ENCODE results near the gene CYFIP1. TPM values are rescaled to one million over a fixed set of nuclear protein-coding genes. Genes with fewer than 3 reads are reported as not detected.
A peak's percentile ranks its signal among the peaks of the same experiment; 100 is the strongest.

Gene CYFIP1
- total and polyA plus RNA-seq, 9 of the 15 experiments (the other 6 are each of a cell fraction or from before 2014, with no cell fraction given): 3.8 to 59.8 (median 28.3) TPM

DNA sequence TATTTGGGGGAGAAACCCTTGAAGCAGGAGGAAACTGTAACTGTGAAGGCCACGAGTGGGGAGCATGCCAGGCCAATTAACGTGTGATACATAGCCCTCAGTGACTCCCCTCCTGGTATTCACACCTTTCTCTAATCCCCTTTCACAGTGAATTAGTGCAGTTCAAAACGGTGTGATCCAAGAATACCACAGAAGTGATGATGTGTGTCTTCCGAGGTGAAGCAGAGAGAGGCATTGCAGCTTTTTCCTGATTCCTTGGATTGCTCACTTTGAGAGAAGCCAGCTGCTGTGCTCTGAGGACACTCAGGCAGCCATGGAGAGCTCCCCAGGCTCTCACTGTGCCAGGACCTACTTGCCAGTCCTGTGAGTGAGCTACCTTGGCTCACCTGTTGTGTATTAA lies 124.4 kb downstream of the CYFIP1 start:
- no peak overlapping the region for H3K4me3 ChIP-seq
- peaks cover 14% of the 10 kb centered on the region for H3K79me2 ChIP-seq (ENCODE audit: control insufficient read depth, insufficient read depth, low read length)
- in situ Hi-C loops (cut with MboI) (no loop called here), intact Hi-C loops (cut with micrococcal nuclease) (no loop called here)
- no peak overlapping the region for H3K4me2 ChIP-seq (ENCODE audit: insufficient read depth, low read length)
- FAIRE-seq (no peak), DNase-seq (ENCODE audit: extremely low read depth in 1 of 4, low spot score in 3 of 4) (no peak), ATAC-seq (peak; percentile 29; the same call in 1 of the 3 replicates)
- no peak for TF ChIP-seq SMARCC2 (IDR thresholded peaks at IDR 0.05; ENCODE audit: low read depth)
- TF ChIP-seq HEY1 (CRISPR knock-in tag; IDR thresholded peaks at IDR 0.05; ENCODE audit: borderline replicate concordance): no peak
- no peak for TF ChIP-seq POLR2AphosphoS2 (IDR thresholded peaks at IDR 0.05; ENCODE audit: low read length)
- TF ChIP-seq, protein P1, sequence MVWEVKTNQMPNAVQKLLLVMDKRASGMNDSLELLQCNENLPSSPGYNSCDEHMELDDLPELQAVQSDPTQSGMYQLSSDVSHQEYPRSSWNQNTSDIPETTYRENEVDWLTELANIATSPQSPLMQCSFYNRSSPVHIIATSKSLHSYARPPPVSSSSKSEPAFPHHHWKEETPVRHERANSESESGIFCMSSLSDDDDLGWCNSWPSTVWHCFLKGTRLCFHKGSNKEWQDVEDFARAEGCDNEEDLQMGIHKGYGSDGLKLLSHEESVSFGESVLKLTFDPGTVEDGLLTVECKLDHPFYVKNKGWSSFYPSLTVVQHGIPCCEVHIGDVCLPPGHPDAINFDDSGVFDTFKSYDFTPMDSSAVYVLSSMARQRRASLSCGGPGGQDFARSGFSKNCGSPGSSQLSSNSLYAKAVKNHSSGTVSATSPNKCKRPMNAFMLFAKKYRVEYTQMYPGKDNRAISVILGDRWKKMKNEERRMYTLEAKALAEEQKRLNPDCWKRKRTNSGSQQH (CRISPR knock-in tag; IDR thresholded peaks at IDR 0.05): no peak
- TF ChIP-seq ZNF583 (CRISPR knock-in tag; IDR thresholded peaks at IDR 0.05): no peak
- TF ChIP-seq NCOA2 (IDR thresholded peaks at IDR 0.05; ENCODE audit: partially characterized antibody in 2 of 2): no peak
- no peak for TF ChIP-seq RCOR1 (IDR thresholded peaks at IDR 0.05; ENCODE audit: borderline replicate concordance in 1 of 2, low read depth in 2 of 2, low read length in 2 of 2)
- TF ChIP-seq ZNF274 (IDR thresholded peaks at IDR 0.05; ENCODE audit: borderline replicate concordance, low read depth, low read length): no peak
- no TSS peak for BruUV-seq (replicated peaks)
- no peaks in the 10 kb centered on the region; the same call in 1 of the 2 replicates for H4K20me1 ChIP-seq (replicated peaks; ENCODE audit: control insufficient read depth, insufficient read depth, low read length)
- peaks cover 78% of the 10 kb centered on the region for H3K36me3 ChIP-seq (ENCODE audit: control insufficient read depth, insufficient read depth, low read length)
- WGBS (ENCODE audit: insufficient coverage, low coverage, missing lambda C conversion rate): 89% methylated on average over 4 of the region's 4 CpGs
- no peak overlapping the region for H3K9ac ChIP-seq (ENCODE audit: insufficient read depth in 1 of 2, low read depth in 2 of 2, low read length in 2 of 2)
- no peaks in the 10 kb centered on the region for H3K27me3 ChIP-seq (ENCODE audit: control insufficient read depth in 2 of 2, insufficient read depth in 2 of 2, low read length in 2 of 2)
- no peaks in the 10 kb centered on the region for H3K9me3 ChIP-seq (replicated peaks; ENCODE audit: control insufficient read depth, insufficient read depth, low read depth, low read length)
- POLR2A ChIA-PET: interaction anchor here (1.1 kb wide), 1 partner anchor 16 kb away, joined by 4 read pairs; no protein-coding TSS in a partner anchor
- CTCF ChIA-PET (ENCODE audit: low intra/inter-chr PET ratio): no interaction called here
- H3K27ac ChIP-seq (ENCODE audit: extremely low read depth, low read depth, low read length): no peak overlapping the region
- no peak overlapping the region for H2AFZ ChIP-seq (ENCODE audit: low read depth, low read length)
- no peaks in the 10 kb centered on the region for H3K9me1 ChIP-seq (ENCODE audit: control insufficient read depth, insufficient read depth, low read length)
- H3K4me1 ChIP-seq (replicated peaks in 1 of 2; ENCODE audit: control insufficient read depth in 2 of 2, insufficient read depth in 2 of 2, low read length in 2 of 2): no peaks in the 10 kb centered on the region

Measured in K562 (cell line).